ENCODE measurements around the gene NTSR2. TPM values are rescaled to one million over a fixed set of nuclear protein-coding genes. Genes with fewer than 3 reads are reported as not detected.

Gene NTSR2
- total RNA-seq, 2 experiments from 2014 or later, result not detected

DNA sequence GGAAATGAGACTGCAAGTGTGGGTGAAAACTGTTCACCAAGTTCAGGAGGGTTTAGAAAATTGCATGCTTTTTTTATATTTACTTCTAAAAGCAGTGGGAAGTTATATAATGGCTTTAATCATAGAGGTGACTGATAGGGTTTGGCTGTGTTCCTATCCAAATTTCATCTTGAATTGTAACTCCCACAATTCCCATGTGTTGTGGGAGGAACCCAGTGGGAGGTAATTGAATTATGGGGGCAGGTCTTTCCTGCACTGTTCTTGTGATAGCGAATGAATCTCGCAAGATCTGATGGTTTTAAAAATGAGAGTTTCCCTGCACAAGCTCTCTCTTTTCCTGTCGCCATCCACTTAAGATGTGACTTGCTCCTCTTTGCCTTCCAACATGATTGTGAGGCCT lies 35.7 kb upstream of the NTSR2 start:
- Histone ChIP-seq H2AFZ (ENCODE audit: low read length) (no peak overlapping the region), H3K27ac (ENCODE audit: low read depth, low read length, poor library complexity, severe bottlenecking) (no peak overlapping the region), H3K79me2 (ENCODE audit: insufficient read depth, low read depth, low read length) (no peaks in the 10 kb centered on the region), H3K4me3 (ENCODE audit: low read depth, low read length, poor library complexity, severe bottlenecking) (no peak overlapping the region), H3K9me2 (ENCODE audit: insufficient read depth, low read length) (no peaks in the 10 kb centered on the region), H3K4me1 (ENCODE audit: insufficient read depth, low read length, poor library complexity, severe bottlenecking) (no peaks in the 10 kb centered on the region), H3K4me2 (ENCODE audit: low read length) (no peak overlapping the region), H3K9me3 (ENCODE audit: low read length) (no peaks in the 10 kb centered on the region), H3K36me3 (ENCODE audit: insufficient read depth, low read length) (no peaks in the 10 kb centered on the region), H4K20me1 (ENCODE audit: insufficient read depth, low read length) (no peaks in the 10 kb centered on the region)
- no TSS peak for BruUV-seq (replicated peaks)
- ChIA-PET CTCF (ENCODE audit: unreplicated experiment) (no interaction called here), POLR2A (no interaction called here)
- DNase-seq (ENCODE audit: low spot score), result no peak
- intact Hi-C loops (cut with micrococcal nuclease; ENCODE audit: unreplicated experiment), result no loop called here
- TF ChIP-seq, protein P1, sequence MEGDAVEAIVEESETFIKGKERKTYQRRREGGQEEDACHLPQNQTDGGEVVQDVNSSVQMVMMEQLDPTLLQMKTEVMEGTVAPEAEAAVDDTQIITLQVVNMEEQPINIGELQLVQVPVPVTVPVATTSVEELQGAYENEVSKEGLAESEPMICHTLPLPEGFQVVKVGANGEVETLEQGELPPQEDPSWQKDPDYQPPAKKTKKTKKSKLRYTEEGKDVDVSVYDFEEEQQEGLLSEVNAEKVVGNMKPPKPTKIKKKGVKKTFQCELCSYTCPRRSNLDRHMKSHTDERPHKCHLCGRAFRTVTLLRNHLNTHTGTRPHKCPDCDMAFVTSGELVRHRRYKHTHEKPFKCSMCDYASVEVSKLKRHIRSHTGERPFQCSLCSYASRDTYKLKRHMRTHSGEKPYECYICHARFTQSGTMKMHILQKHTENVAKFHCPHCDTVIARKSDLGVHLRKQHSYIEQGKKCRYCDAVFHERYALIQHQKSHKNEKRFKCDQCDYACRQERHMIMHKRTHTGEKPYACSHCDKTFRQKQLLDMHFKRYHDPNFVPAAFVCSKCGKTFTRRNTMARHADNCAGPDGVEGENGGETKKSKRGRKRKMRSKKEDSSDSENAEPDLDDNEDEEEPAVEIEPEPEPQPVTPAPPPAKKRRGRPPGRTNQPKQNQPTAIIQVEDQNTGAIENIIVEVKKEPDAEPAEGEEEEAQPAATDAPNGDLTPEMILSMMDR (conservative IDR thresholded peaks at IDR 0.05; ENCODE audit: low read length), result no peak
- no peak for TF ChIP-seq EZH2phosphoT487 (IDR thresholded peaks at IDR 0.05; ENCODE audit: borderline replicate concordance, low read depth, low read length)

DNA sequence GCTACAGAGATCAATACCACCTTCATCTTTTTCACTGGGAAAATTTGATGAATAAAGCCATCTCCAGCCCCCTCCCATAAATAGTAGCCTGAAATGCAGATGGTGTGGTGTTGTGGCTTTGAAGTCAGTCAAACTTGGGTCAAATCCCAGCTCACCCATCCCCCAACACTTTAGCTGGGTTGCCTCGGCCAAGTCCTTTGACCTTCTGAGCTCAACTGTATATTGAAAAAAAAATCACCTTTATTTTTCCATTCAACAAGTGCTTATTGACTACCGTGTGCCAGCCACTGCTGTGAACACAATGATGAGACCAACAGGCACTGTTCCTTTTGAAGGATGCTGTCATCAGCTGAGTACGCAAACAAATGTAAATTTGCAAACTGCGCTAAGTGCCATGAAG lies 35.1 kb upstream of the NTSR2 start:
- ChIA-PET CTCF (ENCODE audit: unreplicated experiment) (no interaction called here), POLR2A (no interaction called here)
- no peak overlapping the region for H3K4me3 ChIP-seq (ENCODE audit: low read depth, low read length, poor library complexity, severe bottlenecking)
- no peaks in the 10 kb centered on the region for H3K9me2 ChIP-seq (ENCODE audit: insufficient read depth, low read length)
- H3K27ac ChIP-seq (ENCODE audit: low read depth, low read length, poor library complexity, severe bottlenecking), result no peak overlapping the region
- intact Hi-C loops (cut with micrococcal nuclease; ENCODE audit: unreplicated experiment), result no loop called here
- TF ChIP-seq, protein P1 (conservative IDR thresholded peaks at IDR 0.05; ENCODE audit: low read length), result no peak
- no peak for TF ChIP-seq EZH2phosphoT487 (IDR thresholded peaks at IDR 0.05; ENCODE audit: borderline replicate concordance, low read depth, low read length)
- BruUV-seq (replicated peaks), result no TSS peak
- no peaks in the 10 kb centered on the region for H3K4me1 ChIP-seq (ENCODE audit: insufficient read depth, low read length, poor library complexity, severe bottlenecking)
- no peaks in the 10 kb centered on the region for H4K20me1 ChIP-seq (ENCODE audit: insufficient read depth, low read length)
- no peaks in the 10 kb centered on the region for H3K36me3 ChIP-seq (ENCODE audit: insufficient read depth, low read length)
- DNase-seq (ENCODE audit: low spot score), result no peak
- H2AFZ ChIP-seq (ENCODE audit: low read length), result no peak overlapping the region
- H3K4me2 ChIP-seq (ENCODE audit: low read length), result no peak overlapping the region
- H3K79me2 ChIP-seq (ENCODE audit: insufficient read depth, low read depth, low read length), result no peaks in the 10 kb centered on the region
- no peaks in the 10 kb centered on the region for H3K9me3 ChIP-seq (ENCODE audit: low read length)

DNA sequence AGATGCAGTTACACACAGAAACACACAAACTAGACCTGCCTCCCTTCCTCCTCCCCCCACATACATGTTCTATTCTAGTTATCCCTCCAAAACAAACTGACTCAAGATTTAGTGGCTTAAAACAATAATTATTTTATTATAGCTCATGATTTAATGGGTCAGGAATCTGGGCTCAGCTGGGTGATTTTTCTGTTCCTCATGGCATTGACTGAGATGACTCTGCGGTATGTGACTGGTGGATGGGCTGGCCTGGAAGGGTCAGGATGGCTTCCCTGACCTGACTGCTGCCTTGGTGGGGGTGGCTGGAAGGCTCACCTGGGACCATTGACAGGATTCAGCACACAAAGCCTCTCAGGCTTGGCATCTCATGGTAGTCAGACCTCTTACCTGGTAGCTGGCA lies 33.7 kb upstream of the NTSR2 start:
- no peak overlapping the region for H3K27ac ChIP-seq (ENCODE audit: low read depth, low read length, poor library complexity, severe bottlenecking)
- DNase-seq (ENCODE audit: low spot score), result no peak
- H3K9me3 ChIP-seq (ENCODE audit: low read length), result no peaks in the 10 kb centered on the region
- no TSS peak for BruUV-seq (replicated peaks)
- no peaks in the 10 kb centered on the region for H3K9me2 ChIP-seq (ENCODE audit: insufficient read depth, low read length)
- no peaks in the 10 kb centered on the region for H3K79me2 ChIP-seq (ENCODE audit: insufficient read depth, low read depth, low read length)
- intact Hi-C loops (cut with micrococcal nuclease; ENCODE audit: unreplicated experiment), result no loop called here
- ChIA-PET POLR2A (no interaction called here), CTCF (ENCODE audit: unreplicated experiment) (no interaction called here)
- H3K4me2 ChIP-seq (ENCODE audit: low read length), result no peak overlapping the region
- no peaks in the 10 kb centered on the region for H3K36me3 ChIP-seq (ENCODE audit: insufficient read depth, low read length)
- H3K4me1 ChIP-seq (ENCODE audit: insufficient read depth, low read length, poor library complexity, severe bottlenecking), result no peaks in the 10 kb centered on the region
- no peaks in the 10 kb centered on the region for H4K20me1 ChIP-seq (ENCODE audit: insufficient read depth, low read length)
- TF ChIP-seq, protein P1 (conservative IDR thresholded peaks at IDR 0.05; ENCODE audit: low read length), result no peak
- no peak for TF ChIP-seq EZH2phosphoT487 (IDR thresholded peaks at IDR 0.05; ENCODE audit: borderline replicate concordance, low read depth, low read length)
- H2AFZ ChIP-seq (ENCODE audit: low read length), result no peak overlapping the region
- no peak overlapping the region for H3K4me3 ChIP-seq (ENCODE audit: low read depth, low read length, poor library complexity, severe bottlenecking)

Data from OCI-LY7 (cell line).